Duodenal mucosa (tissue), 2 donors: ENCODE results near the gene MLEC.

ENCODE experiments used
- H3K27ac ChIP-seq: one replicate; pipeline ENCODE4 v1.7.0; 2013; ENCODE audit warnings: low read depth, low read length
- H3K27me3 ChIP-seq, 2 donors: one replicate each; pipeline ENCODE4 v1.7.0; 2013; ENCODE audit warnings: low read length in 2 of 2, control low read depth in 1 of 2; ENCODE audit not compliant: insufficient read depth in 2 of 2, control insufficient read depth in 1 of 2
- H3K36me3 ChIP-seq, 2 donors: one replicate each; pipeline ENCODE4 v1.7.0; 2013; ENCODE audit warnings: low read length in 2 of 2, control low read depth in 1 of 2; ENCODE audit not compliant: insufficient read depth in 2 of 2, control insufficient read depth in 1 of 2
- H3K4me1 ChIP-seq, 2 donors: one replicate each; pipeline ENCODE4 v1.7.0; 2013; ENCODE audit warnings: low read length in 2 of 2, control low read depth in 1 of 2; ENCODE audit not compliant: insufficient read depth in 2 of 2, control insufficient read depth in 1 of 2
- H3K4me3 ChIP-seq, 2 donors: one replicate each; pipeline ENCODE4 v1.7.0; 2013; ENCODE audit warnings: low read length in 2 of 2, low read depth in 1 of 2
- H3K9ac ChIP-seq, 2 donors: one replicate each; pipeline ENCODE4 v1.7.0; 2013; ENCODE audit warnings: low read length in 2 of 2, low read depth in 1 of 2
- H3K9me3 ChIP-seq, 2 donors: one replicate each; pipeline ENCODE4 v1.7.0; 2013; ENCODE audit warnings: low read length in 2 of 2, control low read depth in 1 of 2; ENCODE audit not compliant: control insufficient read depth in 1 of 2

Gene MLEC

DNA sequence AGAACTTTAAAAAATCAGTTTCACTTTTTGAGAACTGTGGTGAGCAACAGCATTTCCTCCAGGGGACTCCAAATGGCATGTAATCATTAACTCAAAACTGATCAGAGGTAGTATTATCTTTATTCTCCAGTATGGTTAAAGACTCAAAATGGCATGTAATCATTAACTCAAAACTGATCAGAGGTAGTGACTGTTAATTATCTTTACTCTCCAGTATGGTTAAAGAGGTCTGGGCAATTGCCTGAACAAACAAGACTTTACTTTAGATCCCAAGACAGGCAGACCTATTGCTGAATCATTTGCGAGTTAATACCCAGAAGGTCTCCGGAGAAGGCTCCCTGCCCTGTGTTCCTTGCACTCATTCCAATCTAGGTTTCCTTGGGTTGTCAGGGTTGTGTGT is 32.1 kb downstream of the MLEC start:
- no peaks in the 10 kb centered on the region for H3K9me3 ChIP-seq
- peak overlapping the region; percentile 25 to 48 for H3K4me3 ChIP-seq
- H3K27ac ChIP-seq: peak overlapping the region; percentile 54
- H3K9ac ChIP-seq: peak overlapping the region; percentile 33
- H3K4me1 ChIP-seq: peaks cover 27 to 37% of the 10 kb centered on the region in 2 donors
- H3K27me3 ChIP-seq: no peaks in the 10 kb centered on the region
- peaks cover 28 to 70% of the 10 kb centered on the region in 2 donors for H3K36me3 ChIP-seq

DNA sequence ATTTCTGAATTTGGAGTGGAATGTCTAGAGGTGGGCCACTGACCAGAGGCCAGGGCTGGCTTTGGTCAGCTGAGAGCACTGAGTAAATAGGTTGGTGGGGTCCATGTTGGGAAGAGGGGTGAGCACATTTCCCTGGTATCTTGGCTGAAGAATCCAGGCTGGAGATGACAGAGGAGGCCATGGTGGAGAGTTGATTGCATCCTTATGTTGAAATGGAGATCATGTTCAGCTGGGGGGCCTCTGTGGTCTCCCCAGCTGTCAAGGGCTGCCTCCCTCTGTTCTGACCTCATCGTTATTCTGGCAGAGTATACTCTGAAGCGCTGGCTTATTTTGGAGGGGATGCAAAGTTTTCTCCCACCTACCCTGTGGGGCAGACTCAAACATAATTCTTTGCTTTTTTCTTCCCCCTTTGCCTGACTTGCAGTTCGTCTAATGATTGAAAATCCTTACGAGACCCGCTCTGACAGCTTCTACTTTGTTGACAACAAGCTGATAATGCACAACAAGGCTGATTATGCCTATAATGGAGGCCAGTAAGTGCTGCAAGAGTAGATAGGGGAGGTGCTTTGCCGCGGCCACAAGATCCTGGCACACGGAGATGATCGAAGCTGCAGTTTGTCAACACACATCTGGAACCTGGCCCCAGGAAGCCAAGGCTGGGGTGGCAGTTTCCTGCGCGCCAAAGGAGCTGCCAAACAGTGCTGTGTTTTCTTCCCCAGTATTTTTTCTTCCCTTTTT is 32.7 kb downstream of the MLEC start:
- peaks cover 28 to 70% of the 10 kb centered on the region in 2 donors for H3K36me3 ChIP-seq
- H3K4me3 ChIP-seq: peak overlapping the region; percentile 19 to 48
- H3K4me1 ChIP-seq: peaks cover 27 to 40% of the 10 kb centered on the region in 2 donors
- H3K9me3 ChIP-seq: no peaks in the 10 kb centered on the region
- no peaks in the 10 kb centered on the region for H3K27me3 ChIP-seq
- peak overlapping the region; percentile 54 for H3K27ac ChIP-seq
- H3K9ac ChIP-seq: peak overlapping the region; percentile 33

DNA sequence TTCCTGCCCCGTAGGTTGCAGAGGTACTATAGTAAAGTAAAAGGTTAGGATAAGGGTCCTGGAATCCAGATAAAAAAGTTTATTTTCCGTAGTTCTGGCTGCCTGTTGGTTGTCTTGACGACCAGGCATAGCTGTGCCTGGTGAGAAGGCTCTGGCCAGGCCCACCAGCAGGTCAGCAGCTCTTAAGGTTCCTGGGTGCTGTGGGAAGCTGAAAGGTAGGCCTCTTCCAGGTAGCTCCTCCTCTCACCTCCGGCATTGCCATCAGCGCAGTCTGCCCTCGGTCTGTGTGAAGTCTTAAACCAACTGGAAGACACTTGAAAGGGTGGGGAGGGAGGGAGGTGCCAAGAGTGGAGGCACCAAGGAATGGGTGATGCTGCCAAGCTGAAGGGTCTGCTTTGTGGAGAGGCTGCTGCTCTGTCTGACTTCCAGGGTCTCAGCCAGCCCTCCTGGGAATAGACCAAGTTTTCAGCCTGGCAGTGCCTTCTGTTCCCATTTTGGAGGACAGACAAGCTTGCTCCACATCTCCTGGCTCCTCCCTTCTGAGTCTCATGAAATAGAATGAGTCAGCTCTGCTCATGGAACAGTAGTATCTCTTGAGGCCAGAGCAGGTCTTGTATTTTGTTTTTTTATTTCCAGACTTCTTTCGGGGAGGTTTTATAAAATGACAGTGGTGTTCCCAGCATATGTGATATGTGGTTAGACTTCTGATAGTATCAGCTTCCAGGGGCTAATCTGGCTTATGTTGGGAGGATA is 33.5 kb downstream of the MLEC start:
- no peaks in the 10 kb centered on the region for H3K27me3 ChIP-seq
- H3K9me3 ChIP-seq: no peaks in the 10 kb centered on the region
- H3K36me3 ChIP-seq: peaks cover 28 to 66% of the 10 kb centered on the region in 2 donors
- H3K27ac ChIP-seq: no peak overlapping the region
- H3K9ac ChIP-seq: peak overlapping the region; percentile 33
- peaks cover 34 to 47% of the 10 kb centered on the region in 2 donors for H3K4me1 ChIP-seq
- H3K4me3 ChIP-seq: no peak overlapping the region

DNA sequence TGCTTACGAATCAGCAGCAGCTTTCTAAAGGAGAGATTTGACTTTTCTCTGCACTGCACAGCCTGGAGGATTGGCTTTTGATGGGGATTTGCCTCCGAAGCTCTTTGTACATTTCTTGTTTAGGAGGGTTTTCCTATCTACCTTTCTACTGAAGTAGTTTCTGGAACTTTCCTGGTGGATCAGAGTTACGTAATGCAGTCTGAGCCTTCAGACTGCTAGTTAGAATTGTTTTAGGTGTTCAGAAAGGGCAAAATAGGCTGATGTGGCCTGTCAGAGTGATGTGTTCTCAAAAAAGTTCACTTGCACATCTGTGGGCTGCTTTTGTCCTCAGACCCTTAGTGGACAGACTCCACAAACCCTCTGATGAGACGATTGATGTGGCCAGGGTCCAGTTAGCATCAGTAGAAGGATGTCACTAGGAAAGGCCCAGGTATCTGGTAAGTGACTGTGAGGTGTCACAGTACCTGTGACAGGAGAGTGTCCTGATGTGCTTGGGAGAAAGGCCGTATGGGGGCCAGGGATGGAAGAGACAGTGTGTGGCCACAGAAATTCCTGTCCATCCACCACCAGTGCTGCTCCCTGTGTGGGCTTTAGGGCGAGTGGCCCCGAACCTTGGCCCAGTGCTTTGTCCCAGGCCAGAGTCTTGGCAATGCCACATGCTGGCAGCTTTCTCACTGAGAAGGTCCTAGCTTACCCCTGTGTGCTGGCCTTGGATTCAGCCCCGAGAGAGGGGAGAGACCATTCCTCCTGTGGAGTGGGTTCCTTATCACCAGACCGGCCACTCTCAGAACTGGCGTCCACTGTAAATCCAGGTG is 34.2 kb downstream of the MLEC start:
- Histone ChIP-seq H3K27me3 (no peaks in the 10 kb centered on the region), H3K4me3 (no peak overlapping the region), H3K27ac (no peak overlapping the region), H3K9me3 (no peaks in the 10 kb centered on the region), H3K4me1 (peaks cover 35 to 47% of the 10 kb centered on the region in 2 donors), H3K36me3 (peaks cover 28 to 62% of the 10 kb centered on the region in 2 donors), H3K9ac (no peak overlapping the region)

DNA sequence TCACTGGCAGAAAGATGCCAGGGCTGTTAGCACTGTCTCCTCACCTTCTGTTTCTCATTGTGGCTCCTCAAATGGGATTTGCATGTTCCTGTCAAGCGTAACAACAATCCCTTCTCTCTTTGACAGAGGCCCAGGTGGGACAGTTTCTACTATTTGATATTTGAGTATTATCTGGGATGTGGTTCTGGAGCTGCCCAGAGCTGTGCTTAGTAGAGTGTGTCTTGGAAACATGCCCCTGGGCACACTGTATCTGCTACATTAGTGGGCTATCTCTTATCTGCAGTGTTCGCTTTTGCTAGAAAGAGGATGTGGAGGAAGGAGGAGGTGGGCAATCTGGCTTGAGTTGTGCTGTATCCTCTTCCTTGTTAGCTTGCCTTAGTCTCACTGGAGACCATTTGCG is 34.9 kb downstream of the MLEC start:
- H3K4me3 ChIP-seq: no peak overlapping the region
- H3K9ac ChIP-seq: no peak overlapping the region
- H3K27ac ChIP-seq: no peak overlapping the region
- peaks cover 21 to 56% of the 10 kb centered on the region in 2 donors for H3K36me3 ChIP-seq
- H3K4me1 ChIP-seq: peaks cover 41 to 45% of the 10 kb centered on the region in 2 donors
- H3K27me3 ChIP-seq: no peaks in the 10 kb centered on the region
- H3K9me3 ChIP-seq: no peaks in the 10 kb centered on the region

DNA sequence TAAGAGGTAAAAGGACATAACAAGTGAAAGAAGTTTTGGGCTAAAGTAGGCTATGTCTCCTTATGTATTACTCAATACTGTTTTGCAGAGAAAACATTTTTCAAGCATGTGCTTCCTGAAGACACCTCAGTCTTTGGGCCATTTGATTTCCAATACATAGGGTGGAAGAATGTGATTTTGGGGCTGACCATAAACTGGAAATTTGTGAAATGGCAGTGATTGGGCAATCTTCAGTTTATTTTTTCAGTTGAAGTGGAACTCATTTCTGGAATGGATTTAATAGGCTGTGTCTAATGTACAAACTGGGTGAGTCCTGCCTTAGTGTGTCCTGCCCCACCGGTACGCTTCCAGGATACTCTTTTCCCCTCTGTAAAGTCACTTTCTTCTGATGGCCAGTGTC is 35.8 kb downstream of the MLEC start:
- Histone ChIP-seq H3K9ac (no peak overlapping the region), H3K4me1 (peaks cover 45 to 49% of the 10 kb centered on the region in 2 donors), H3K36me3 (peaks cover 19 to 59% of the 10 kb centered on the region in 2 donors), H3K4me3 (no peak overlapping the region), H3K27me3 (no peaks in the 10 kb centered on the region), H3K27ac (no peak overlapping the region), H3K9me3 (no peaks in the 10 kb centered on the region)

DNA sequence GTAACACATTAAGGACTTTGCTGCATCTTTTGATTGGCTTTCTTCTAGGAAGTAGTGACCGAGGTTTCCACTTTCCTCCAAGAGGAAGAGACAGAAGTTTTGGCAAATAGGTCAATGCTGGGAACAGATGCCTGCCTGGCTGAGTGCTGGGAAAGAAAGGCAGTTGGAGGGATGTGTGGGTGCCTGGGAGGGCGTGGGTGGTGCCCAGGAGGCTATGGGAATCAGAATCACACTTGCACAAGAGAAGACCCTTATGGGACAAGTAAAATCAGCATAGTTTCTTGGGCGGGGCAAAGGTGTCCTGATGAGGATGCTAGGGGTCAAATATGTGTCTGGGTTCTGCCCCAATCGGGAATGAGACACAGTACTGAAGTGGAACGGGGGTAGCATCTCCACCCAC is 37.8 kb downstream of the MLEC start:
- Histone ChIP-seq H3K4me1 (peaks cover 29 to 42% of the 10 kb centered on the region in 2 donors), H3K9me3 (no peaks in the 10 kb centered on the region), H3K9ac (no peak overlapping the region), H3K36me3 (peaks cover 19 to 63% of the 10 kb centered on the region in 2 donors), H3K27me3 (no peaks in the 10 kb centered on the region), H3K27ac (no peak overlapping the region), H3K4me3 (peak overlapping the region in 1 of 2 donors; percentile 80)

DNA sequence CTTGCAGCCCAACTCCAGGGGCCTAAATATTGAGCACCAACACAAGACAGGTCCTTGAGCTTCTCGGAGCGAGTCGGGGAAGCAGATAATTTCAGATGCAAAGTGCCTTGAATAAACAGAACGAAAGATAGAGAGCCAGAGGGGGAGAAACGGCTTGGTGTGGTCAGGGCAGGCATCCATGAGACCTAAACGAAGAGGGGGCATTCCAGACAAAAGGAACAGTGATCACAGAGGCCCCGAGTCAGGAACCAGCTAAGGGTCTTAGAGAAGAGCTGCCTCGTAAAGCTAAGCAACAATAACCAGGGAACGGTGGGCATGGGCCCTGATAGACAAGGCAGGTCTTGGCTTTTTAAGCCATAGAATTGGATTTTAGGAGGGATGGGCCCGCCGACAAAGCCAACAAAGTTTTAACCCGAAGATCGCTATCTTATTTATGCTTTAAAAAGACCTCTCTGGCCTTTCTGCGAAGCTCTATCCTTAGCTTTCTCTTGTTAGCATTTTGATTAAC is 38.3 kb downstream of the MLEC start:
- Histone ChIP-seq H3K4me3 (peak overlapping the region; percentile 80 to 88), H3K36me3 (peaks cover 19 to 60% of the 10 kb centered on the region in 2 donors), H3K4me1 (peaks cover 25 to 37% of the 10 kb centered on the region in 2 donors), H3K27ac (no peak overlapping the region), H3K9ac (peak overlapping the region; percentile 88 to 93), H3K27me3 (no peaks in the 10 kb centered on the region), H3K9me3 (no peaks in the 10 kb centered on the region)

DNA sequence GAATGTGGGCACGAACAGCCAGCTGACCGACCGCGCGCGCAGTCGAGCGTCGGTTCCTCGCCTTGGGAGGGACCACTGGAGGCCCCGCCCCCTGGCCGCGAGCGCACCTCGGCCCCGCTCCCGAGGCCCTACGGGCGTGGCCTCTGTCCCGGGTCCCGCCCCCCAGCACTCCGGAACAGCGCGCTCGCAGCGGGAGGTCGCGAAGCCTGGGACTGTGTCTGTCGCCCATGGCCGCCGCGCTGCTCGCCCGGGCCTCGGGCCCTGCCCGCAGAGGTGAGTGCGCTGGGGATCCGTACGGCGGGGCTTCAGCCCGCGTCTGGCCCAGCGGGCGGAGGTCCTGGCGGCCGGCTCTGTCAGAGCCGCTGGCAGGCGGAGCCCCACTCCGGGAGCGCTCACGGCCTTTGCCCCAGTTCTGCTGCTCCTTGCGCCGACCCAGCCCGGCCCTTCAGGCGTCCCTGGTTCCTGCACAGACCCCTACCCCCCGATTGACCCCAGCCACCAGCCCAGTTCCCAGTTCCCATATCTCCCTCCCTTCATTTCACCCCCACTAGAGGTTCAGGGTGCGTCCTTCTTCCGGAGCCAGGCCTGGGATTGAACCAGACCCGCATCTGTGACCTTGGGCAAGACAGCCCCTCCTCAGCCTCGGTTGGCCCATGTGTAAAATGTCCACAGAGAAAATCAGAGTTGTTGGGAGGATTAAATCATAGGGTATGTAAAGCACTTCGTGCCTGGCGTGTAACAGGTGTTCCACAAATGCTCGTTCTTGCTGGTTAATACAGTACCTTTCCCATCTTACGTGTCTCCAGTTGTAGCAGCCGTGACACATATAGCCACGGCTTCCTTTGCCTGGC is 38.9 kb downstream of the MLEC start, which contains the start of gene ACADS:
ACADS (plus strand) TSS at position 168 of the 851 bp plus-strand sequence; CDS start at position 228, 60 bp downstream.
- Histone ChIP-seq H3K4me1 (peaks cover 18 to 30% of the 10 kb centered on the region in 2 donors), H3K4me3 (peak within 1 kb of the TSS; percentile 80 to 88), H3K27ac (peak within 1 kb of the TSS; percentile 69), H3K9me3 (no peaks in the 10 kb centered on the region), H3K36me3 (peaks cover 22 to 60% of the 10 kb centered on the region in 2 donors), H3K27me3 (no peaks in the 10 kb centered on the region), H3K9ac (peak within 1 kb of the TSS; percentile 88 to 93)
